Stimulated activated CD8-positive, alpha-beta memory T cell treated with anti-CD3 and anti-CD28 coated beads, Interleukin-15, amount 100 ng/mL, for 1 hour (primary cell): ENCODE measurements around the gene G6PC2.
"Not testable (repeated sequence)": the region's sequence is repeated elsewhere in the genome, so short reads cannot be mapped to it uniquely, and the experiment has no call there.

Experiments
- DNase-seq: peaks from one replicate; pipeline ENCODE4 v3.0.0-alpha.2; 2020; ENCODE audit warnings: low read depth

G6PC2 gene

DNA sequence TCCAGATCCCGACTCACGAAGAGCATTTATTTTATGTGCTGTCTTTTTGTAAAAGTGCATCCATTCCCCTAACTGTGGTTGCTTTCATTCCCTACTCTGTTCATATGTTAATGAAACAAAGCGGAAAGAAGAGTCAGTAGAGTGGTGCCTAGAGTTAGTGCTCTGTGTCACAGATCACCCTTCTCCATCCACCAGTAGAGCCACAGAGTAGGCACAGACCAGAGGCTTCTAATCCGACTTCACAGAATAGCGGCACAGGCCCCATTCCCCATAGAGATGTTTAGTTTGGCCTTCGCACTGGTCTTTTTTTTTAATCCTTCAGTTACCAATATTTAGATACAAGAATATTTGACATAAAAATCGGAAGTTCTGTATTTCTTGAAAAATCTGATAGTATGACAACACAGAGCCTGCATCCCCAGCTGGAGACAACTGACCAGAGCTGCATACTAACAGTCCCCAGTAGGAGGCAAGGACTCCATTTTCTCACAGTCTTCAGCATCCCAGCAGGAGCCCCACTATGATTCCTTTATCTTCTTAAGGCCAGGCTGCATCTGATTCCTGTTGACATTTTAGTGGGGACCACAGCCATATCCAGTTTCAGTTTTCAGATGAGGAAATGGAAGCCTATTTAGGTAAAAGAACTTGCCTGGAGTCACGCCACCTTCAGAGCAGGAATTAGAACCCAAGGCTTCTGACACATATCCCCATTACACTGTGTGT is 7.0 kb downstream of the G6PC2 start:
- DNase-seq, result no peak

DNA sequence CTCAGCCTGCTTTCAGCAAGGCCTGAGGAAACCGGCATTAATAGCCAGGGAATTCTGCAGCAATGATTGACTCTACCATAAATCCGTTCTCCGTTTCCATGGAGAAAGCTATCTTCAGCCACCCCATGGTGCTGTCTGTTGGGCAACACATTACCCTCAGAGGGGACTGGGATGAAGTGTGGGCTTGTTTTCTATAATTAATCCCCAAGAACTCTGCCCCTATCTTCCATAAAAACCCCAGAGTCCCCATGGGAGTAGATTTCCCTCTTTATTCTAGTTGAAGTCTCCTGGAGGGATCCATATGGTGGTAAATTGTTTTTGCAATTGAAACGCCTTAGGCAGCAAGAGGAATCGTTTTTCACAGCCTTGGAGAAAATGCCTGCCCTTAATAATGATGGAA is 9.2 kb downstream of the G6PC2 start:
- no peak for DNase-seq

DNA sequence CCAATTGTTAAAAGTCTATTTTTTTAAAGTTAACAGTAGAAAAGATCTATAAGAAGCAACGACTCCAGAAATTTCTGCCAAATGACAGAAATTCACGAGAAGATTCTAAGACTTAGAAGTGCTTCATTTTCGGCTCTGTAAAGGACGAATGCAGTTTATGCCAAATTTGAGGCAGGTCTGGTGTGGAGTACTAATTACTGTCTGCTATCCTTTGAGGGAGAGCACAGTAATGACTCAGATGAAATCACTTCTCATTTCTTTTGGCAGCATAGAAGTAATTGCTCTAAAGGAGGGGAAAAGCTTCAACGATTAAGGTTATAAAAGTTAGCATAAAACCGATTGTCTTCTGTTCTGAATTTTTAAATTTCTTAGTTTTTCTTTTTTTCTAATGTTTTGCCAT is 11.4 kb downstream of the G6PC2 start:
- no peak for DNase-seq

DNA sequence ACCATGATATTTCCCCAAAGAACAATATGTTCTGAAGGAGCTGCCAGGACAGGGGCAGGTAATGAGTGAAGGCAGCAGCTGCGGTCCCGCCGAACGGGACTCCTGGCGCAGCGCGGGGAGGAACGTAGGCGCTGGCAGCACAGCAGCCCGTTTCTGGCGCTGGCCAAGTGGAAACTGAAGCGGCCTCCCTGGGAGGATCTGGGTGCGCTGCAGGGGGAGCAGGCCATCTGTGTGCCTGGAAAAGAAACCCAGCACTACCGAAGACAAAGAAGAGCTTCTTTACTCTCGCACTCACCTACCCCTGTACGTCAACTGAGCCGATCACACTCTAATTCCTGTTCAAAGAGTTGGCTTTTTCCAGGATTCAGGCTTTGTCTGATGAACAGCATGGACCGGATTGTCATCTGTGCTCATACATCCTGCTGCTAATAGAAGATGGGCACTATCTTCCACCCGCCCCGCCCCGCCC is 11.8 kb downstream of the G6PC2 start:
- no peak for DNase-seq

DNA sequence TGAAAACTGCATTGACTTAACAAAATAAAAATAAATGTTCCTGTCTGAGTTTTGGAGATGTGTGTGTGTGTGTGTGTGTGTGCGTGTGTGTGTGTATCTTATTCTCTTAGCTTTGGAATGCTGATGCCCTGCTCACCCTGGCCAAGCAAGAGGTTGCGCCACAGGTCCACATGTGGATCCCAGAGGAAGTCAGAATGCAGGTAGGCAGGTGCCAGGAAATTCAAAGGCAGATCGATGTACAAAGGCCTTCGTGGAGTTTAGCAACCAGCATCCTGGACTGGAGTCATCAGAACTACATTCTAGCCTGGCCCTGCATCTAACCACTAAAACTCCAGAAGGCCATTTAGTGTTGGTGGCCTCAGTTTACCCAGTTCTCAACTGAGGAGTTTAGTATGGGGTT is 12.4 kb downstream of the G6PC2 start:
- DNase-seq, result no peak

DNA sequence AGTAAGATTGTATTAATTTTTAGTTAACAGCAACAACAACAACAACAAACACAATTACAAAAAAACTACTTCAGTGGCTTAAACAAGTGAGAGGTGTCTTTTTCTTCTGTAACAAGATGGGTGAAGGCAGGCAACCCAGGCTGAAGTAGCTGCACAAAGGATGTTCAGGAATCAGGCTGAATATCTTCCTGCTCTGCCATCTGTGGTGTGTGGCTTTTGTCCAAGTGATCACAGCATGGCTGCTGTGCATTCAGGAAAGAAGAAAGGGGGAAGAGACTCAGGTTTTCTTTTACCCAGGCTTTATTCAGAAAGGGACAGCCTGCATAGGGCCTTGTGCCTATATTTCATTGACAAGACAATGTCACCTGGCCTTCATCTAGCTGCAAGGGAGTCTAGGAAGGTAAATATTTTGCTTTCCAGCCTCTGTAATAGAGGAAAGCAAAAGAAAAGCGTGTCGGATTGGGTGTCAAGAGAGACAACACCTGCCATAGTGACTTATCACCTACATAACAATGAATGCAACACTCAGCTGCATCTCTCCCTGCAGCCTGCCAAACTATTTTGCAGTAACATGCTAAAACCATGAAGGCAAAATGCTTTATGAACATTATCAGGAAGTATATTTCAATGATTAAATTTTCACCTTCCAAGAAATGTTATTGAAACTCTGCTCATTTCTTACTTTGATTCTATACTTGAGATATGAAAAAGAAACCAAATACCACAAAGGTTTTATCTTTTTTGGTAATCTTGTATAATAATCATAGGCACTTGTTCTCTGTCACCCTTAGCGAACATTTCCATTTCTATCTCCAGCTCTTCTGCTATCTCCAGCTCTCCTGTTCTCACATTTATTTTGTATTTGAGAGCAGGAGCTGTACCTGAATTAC is 14.6 kb downstream of the G6PC2 start:
- no peak for DNase-seq

DNA sequence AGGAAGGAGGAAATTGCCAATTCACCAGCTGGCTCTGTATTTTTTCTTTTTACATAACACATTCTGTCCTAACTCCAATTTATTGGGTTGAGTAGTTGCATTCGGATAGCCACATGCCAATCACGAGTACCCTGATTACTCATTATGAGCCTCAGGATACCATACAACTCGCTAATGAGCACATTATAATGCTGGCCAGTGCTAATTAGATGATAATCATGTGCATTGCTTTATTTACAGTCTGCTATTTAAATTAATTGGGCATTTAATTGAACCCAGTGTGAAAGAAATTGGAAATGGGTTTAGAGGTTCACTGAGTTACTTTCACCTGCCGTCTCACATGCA is 15.2 kb downstream of the G6PC2 start:
- DNase-seq, result no peak

DNA sequence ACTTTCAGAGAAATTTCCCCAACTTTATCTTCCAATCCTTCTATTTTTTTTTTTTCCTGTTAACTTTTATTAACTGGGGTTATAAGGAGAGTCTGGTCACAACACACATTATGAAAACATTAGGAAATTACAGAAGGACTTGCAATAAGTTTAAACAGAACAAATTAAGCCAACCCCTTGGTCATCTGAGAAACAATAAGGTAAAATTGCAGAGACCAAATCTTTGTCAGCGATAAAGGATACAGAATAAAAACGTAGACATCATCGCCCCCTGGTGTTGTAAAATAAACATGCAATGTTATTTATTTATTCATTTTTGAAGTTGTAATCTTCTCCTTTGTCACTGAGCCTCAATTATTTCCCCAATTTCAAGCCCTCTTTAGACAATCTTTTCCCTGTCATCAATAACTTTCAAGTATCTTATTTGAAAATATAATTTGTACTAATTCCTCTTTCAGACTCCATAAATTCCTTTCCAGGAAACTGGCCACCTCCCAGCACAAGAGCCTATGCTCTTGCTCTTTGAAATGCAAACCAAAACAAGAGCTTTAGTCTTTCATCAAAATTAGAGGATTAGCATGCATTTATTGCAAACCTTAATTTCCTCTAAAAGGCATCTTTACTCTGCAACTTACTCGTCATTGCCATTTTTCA is 19.5 kb downstream of the G6PC2 start:
- no peak for DNase-seq

DNA sequence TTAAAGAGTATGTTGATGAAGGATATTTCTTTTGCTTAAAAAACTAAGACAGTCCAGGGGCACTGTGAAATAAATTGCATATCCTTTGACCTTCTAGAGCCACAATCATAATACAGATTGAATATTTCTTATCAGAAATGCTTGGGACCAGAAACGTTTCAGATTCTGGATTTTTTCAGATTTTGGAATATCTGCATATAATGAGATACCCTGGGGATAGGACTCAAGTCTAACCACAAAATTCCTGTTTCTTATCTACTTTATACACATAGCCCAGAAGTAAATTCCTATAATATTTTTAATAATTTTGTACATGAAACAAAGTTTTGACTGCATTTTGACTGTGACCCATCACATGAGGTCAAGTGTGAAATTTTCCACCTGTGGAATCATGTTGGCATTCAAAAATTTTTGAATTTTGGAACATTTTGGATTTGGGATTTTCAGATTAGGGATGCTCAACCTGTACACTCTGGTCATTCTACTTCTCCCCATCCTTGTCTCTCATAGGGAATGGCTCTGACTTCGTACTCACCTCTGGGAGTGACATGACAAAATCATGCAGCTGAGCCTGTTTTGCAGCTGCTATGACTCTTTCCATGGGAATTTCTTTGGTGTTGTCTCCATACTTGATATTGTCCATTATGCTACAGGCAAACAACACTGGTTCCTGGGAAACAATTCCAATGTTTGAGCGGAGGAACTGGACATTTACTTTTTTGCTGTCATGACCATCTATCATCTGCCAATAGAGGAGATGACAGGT is 25.7 kb downstream of the G6PC2 start:
- DNase-seq, result no peak

DNA sequence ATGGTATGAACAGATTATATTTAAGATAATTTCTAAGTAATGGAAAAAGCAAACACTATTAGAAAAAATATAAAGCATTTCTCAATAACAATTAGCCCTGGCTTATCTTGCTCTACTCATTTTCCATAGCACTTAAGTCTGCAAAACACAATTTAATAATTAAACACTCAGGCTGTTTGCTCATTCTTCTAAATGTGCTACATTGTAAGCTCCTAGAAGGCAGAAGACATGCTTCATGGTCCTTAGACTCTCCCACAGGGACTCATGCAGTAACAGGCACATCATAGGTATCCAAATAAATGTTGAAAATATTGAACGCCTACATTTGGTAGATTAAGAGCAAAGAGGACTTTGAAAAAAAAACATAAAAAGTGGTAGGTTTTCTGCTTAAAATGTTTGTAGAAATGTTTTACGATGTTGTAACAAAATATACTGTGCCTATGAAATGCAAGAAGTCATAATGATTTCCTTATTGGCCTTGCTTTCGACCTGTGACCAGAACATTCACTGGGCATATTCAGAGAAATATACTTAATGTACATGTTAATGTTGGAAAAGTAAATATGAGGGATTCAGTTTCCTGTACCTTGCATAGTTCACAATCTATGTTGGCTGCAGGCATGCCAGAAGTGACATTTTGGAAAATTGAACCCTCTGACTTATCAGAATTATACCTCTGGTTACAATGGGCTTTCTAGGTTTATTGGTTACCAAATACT is 27.2 kb downstream of the G6PC2 start:
- DNase-seq, result no peak

DNA sequence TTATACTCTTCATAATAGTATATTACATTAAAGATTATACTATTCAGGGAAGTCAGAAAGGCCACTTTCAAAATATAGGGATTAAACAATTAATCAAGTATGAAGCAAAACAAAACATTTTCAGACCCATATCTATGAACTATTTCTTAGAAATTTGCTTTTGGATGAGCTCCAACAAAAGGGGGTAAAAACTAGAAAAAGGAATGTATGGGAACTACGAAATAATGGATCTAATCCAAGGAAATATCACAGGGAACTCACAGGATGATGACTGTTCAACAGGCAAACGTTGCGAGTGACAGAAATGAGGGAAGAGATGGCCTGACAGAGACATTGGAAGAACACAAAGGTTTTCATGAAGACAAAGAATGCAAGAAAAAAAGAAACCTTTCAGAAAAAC is 27.9 kb downstream of the G6PC2 start:
- DNase-seq, result no peak

DNA sequence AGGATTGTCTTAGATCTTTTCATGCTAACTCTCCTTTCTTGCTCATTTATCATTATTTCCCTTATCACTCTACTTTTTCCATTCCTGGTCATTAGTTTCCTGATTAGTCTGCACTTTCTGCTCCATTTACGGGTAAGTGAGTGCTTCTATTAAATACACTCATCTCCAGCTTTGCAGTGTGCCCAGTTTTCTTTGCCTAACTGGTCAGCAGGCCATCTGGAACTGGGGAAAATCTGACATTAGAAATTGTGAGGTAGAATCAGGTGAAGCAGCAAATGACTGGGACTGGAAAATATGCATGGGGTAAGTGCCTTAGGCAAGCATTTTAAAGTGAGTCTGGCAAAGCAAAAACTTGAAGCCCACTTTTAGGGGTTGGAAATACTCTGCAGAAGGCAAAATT is 29.2 kb downstream of the G6PC2 start:
- no peak for DNase-seq

DNA sequence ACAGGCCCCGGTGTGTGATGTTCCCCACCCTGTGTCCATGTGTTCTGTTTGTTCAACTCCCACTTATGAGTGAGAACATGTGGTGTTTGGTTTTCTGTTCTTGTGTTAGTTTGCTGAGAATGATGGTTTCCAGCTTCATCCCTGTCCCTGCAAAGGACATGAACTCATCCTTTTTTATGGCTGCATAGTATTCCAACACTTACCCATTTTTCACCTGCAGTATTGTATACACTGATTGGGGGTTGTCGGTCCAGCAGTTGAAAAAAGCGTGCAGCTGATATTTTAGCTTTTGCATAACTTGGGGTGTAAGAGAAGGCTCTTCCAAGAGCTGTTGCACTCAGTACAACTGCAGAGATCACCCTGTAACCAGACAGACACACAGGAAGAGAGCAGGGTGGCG is 31.1 kb downstream of the G6PC2 start:
- DNase-seq, result not testable (repeated sequence)

DNA sequence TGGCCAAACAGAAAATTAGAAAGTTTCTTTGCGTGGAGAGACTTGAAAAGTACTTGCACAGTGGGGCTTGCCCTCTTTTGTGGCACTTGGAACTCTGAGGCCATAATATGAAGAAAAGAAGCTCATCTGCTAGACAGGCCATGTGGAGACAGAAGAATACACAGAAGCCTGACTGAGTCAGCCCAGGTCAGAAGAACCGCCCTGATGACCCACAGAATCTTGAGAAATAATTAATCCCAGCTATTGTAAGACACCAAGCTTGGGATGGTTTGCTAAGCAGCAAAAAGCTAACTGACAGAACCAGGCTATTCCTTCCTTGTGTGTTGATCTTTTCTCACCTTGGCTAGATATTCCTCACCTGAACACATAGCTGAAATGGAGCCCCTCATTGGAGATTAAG is 33.7 kb downstream of the G6PC2 start:
- no peak for DNase-seq

DNA sequence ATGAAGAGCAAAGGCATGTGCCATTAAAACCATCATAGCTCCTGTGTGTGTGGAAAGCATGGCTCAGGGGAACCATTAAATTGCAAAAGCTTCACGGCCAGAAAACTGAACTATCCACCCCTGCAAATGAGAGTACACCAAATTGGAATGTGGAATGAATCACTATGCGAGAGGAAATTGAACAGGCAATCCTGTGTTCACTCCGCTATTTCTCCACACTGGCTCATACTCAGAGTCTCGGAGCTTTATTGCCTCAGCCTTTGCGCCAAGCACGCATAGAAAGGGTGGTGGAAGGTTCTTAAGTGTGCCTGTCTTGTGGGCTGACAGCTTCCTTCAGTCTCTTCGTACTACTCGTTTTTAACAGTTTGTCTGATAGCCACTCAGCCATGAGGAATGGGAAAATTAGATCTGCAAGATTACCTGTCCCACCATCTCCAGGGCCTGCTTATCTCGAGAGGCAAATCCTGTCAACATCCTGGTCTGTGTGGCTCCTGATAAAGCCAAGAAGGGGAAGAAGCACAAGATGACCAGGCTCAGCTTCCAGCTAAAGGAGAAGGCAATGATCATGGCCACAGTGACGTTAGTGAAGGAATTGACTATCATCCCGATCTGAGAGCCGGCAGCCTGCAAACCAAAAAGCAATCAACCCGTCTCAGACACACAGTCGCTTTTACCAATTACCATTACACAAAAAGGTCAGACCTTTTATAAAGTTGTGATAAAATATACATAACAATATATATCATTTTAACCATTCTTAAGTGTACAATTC is 34.9 kb downstream of the G6PC2 start:
- DNase-seq, result no peak

DNA sequence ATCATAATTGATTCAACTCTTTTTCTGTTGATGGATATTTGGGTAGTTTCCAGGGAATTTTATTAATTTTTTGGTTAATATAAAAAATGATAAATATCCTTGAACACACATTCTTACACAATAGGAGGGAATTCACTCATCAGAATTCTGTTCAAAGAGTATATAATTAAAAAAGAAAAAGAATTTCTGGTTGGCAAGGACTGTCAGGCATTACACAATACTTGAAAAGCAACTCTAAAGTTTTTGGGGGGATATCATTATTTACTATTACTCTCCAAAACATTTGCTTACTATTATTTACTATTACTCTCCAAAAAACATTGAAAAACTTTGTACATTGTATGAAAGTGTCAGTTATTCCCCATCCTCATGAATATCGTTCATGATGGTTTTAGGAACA is 38.0 kb downstream of the G6PC2 start:
- no peak for DNase-seq

DNA sequence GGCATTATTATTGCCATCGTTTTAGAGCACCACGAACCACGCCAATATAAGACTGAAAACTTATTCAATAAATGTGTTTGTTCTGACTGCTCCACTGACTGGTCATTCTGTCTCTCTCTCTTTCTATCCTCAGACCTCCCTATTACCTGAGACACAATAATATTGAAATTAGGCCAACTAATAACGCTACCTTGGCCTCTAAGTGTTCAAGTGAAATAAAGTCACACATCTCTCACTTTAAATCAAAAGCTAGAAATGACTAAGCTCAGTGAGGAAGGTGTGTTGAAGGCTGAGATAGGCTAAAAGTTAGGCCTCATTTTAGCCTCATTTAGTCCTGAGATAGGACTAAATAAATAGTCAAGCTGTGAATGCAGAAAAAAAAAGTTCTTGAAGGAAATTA is 38.8 kb downstream of the G6PC2 start:
- no peak for DNase-seq

DNA sequence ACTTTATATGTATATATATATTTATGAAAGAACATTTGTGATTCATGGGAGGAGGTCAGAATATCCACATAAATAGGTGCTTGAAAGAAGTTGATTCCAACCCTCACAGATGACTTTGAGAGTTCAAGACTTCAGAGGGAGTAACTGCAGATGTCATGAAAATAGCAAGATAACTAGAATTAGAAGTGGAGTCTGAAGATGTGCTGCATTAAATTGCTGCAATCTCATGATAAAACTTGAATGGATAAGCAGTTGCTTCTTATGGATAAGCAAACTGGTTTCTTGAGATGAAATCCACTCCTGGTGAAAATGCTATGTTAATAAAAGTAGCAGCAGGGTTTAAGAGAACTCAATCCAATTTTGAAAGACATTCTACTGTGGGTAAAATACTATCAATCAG is 40.2 kb downstream of the G6PC2 start:
- DNase-seq, result no peak

DNA sequence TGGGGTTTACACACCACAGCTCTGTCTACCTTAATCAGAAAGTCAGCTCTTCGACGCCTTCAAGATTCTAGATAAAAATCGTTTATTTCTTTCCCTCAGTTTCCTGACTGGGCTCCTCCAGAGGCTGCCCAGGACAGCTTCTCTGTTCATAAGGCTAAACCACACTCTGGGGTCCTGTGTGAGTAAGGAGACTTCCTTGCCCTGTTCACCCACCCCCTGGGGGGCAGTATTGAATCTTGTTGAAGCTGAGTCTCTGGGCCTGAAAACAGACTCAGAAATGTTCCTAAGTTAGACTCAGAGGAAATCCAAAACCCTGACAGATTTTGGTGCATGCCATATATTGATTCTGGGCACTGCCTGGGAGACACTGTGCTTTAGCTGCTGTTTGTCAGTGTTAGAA is 43.0 kb downstream of the G6PC2 start:
- DNase-seq, result no peak

DNA sequence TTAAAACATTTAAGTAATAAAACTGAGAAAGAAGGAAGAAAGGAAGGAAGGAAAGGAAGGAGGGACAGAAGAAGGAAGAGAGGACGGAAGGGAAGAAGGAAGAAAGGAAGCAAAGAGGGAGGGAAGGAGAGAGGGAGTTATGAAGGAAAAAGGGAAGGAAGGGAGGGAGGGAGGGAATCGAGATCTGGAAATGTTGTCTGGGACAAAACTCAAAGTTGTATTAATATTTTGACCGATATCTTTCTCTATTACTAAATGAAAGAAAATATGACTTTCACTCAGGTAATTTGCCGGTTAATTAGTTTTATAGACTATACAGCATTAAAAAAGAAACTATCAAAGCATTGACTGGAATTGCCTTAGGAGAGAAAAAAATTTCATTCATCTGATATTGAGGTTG is 44.4 kb downstream of the G6PC2 start:
- DNase-seq, result no peak
